GM12864 (cell line): ENCODE results near the gene NFKBIE.

Experiments used
- DNase-seq: peaks from one replicate; pipeline ENCODE4 v3.0.0-alpha.2; 2011; ENCODE audit warnings: low read depth
- H3K4me3 ChIP-seq: 2 replicates; pipeline ENCODE4 v1.5.1; 2011; ENCODE audit warnings: mild to moderate bottlenecking, low read depth, low read length, control low read depth
- TF ChIP-seq, protein P1 (sequence below): IDR thresholded peaks from 2 replicates; pipeline ENCODE4 v1.5.1; 2011; ENCODE audit warnings: low read depth, mild to moderate bottlenecking, moderate library complexity, low read length, control low read depth, inconsistent platforms; ENCODE audit errors: missing control alignments

The NFKBIE gene

DNA sequence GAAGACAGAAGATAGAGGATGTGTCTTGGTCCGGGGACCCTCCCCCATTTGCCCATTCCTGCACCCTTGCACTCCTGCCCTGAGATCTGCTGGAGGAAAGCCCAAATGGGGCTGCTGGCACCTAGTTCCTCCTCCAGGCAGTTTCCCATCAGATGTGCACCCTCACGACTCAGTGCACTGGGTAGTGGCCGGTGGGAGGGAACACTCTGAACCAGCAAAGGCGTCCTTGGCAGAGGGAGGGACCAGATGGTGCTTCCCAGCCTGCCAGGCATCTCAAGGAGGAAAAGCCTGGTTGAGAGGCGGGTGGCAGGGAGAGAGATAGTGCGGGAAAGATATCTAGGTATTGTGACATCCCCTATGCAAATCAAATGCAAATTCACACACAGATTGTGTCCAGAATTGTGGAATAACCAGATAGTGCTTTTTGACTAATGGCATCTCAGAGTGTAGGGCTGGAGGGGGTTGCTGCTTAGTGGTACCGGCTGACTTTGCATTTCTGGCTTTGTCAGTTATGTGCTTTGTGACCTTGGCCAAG is 24.4 kb upstream of the NFKBIE start:
- no peak for DNase-seq
- TF ChIP-seq, protein P1, sequence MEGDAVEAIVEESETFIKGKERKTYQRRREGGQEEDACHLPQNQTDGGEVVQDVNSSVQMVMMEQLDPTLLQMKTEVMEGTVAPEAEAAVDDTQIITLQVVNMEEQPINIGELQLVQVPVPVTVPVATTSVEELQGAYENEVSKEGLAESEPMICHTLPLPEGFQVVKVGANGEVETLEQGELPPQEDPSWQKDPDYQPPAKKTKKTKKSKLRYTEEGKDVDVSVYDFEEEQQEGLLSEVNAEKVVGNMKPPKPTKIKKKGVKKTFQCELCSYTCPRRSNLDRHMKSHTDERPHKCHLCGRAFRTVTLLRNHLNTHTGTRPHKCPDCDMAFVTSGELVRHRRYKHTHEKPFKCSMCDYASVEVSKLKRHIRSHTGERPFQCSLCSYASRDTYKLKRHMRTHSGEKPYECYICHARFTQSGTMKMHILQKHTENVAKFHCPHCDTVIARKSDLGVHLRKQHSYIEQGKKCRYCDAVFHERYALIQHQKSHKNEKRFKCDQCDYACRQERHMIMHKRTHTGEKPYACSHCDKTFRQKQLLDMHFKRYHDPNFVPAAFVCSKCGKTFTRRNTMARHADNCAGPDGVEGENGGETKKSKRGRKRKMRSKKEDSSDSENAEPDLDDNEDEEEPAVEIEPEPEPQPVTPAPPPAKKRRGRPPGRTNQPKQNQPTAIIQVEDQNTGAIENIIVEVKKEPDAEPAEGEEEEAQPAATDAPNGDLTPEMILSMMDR, result no peak
- no peak overlapping the region for H3K4me3 ChIP-seq

GRCh38 chr6:44286747-44287146 is 21.4 kb upstream of the NFKBIE start:
- no peak for DNase-seq
- no peak overlapping the region for H3K4me3 ChIP-seq
- TF ChIP-seq, protein P1, result peak; percentile 14

DNA sequence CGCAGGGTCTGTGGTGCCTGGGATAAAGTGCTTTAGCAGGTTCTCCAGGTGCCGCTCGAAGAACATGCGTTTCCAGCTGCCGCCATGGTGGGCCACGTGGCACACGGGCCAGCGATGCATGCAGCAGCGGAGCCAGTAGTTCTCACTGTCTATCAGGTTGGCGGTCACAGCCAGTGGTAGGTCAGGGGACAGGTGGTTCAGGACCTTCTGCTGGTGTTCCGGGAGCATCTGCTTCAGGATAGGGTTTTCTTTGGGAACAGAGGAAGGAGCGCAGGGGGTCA is 20.9 kb upstream of the NFKBIE start:
- no peak for DNase-seq
- no peak overlapping the region for H3K4me3 ChIP-seq
- TF ChIP-seq, protein P1, result no peak

DNA sequence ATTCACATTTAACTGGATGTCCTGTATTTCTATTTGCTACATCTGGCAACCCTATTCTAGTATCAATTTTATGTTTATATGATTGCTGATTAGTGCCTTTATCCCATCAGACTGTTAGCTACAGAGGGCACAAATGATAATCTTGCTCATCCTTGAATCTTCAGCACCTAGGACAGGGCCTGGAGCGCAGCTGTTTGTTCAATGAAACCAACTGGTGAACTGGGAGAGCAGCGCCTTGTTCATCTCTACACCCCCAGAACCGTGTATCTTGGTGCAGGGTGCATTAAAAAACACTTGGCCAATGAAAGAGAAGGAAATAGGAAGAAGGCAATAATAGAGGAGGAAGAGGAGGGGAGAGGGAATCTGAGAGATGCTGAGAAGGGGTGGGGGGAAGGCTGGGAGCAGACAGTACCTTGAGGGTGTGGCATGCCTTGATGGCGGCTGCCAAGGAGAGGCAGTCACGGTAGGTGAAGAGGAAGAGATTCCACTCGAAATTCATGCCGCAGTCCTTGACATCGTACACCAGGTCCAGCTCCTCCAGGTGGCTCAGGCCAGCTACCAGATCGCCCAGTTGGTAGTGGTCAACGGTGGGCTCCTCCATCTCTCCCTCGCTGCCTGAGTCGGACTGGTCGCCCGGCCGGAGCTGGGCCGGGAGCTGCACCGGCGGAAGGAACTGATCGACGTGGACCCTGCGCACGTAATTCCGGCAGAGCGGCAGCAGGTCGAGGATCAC is 20.4 kb upstream of the NFKBIE start:
- H3K4me3 ChIP-seq, result no peak overlapping the region
- DNase-seq, result no peak
- TF ChIP-seq, protein P1, result no peak

GRCh38 chr6:44284867-44285266 is 19.5 kb upstream of the NFKBIE start:
- H3K4me3 ChIP-seq, result no peak overlapping the region
- TF ChIP-seq, protein P1, result no peak
- DNase-seq, result no peak

DNA sequence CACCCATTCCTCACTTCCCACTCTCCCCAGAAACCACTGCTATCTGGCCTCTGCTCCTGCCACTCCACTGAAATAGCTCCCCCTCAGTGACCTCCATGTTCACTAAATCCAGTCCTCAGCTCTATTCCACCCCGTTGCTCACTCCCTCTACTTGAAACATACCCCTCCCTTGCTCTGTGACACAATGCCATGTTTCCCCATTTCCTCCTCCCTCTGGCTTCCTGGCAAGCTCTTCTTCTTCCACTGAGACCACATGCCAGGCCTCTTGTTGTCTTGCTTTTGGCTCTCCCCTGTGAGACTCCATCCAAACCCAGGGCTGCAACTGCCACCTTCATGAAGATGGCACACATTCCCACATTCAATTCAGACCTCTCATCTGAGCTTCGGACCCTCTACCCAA is 18.8 kb upstream of the NFKBIE start:
- TF ChIP-seq, protein P1, result no peak
- no peak for DNase-seq
- no peak overlapping the region for H3K4me3 ChIP-seq
